Activated CD4-positive, alpha-beta T cell treated with anti-CD3 and anti-CD28 coated beads for 36 hours (primary cell): ENCODE data around the gene TMEM138. TPM values are rescaled to one million over a fixed set of nuclear protein-coding genes. Genes with fewer than 3 reads are reported as not detected.

Source experiments
- ATAC-seq: fragments of 200-7000 bp; cut with Tn5 transposase; one replicate; pipeline ENCODE4 v1.10.0; 2021; ENCODE audit warnings: mild to moderate bottlenecking, moderate library complexity
- CTCF ChIA-PET: fragments of 350-600 bp; sonication (Branson Sonifier 250); formaldehyde crosslinking; loops from one replicate; lab custom pipeline; 2021; ENCODE audit warnings: antibody characterized with exemption; lab: Charles Lee
- POLR2A ChIA-PET: fragments of 350-600 bp; sonication (Branson Sonifier 250); formaldehyde crosslinking; loops from one replicate; lab custom pipeline; 2021; ENCODE audit warnings: antibody characterized with exemption, inconsistent platforms; lab: Charles Lee
- DNase-seq: peaks from one replicate; pipeline ENCODE4 v3.0.0-alpha.2; 2020
- H3K27ac Mint-ChIP-seq: one replicate; pipeline ENCODE4 v1.8.0; 2021; ENCODE audit warnings: mixed read lengths
- H3K27me3 Mint-ChIP-seq: one replicate; pipeline ENCODE4 v1.8.0; 2021; ENCODE audit warnings: mixed read lengths
- H3K36me3 Mint-ChIP-seq: one replicate; pipeline ENCODE4 v1.8.0; 2021; ENCODE audit warnings: low read depth, mixed read lengths
- H3K4me1 Mint-ChIP-seq: one replicate; pipeline ENCODE4 v1.8.0; 2021; ENCODE audit warnings: mixed read lengths
- H3K4me3 Mint-ChIP-seq: one replicate; pipeline ENCODE4 v1.8.0; 2021; ENCODE audit warnings: mild to moderate bottlenecking, moderate library complexity, mixed read lengths
- H3K9me3 Mint-ChIP-seq: one replicate; pipeline ENCODE4 v1.8.0; 2021; ENCODE audit warnings: low read depth, mixed read lengths
- intact Hi-C, 2 experiments: fragments of 100-400 bp; cut with DNase I in 1 of 2; cut with micrococcal nuclease in 1 of 2; formaldehyde crosslinking; loops; one replicate each; pipeline versions ENCODE4 v1.14.2 to v1.15.1; 2022 to 2024; cut with DNase I, micrococcal nuclease
- total RNA-seq, 2 experiments: library from RNA; stranded (reverse); gene quantifications; one replicate each; pipeline ENCODE4 v1.2.3, GENCODE V29; 2021

TMEM138 gene
- total RNA-seq, 2 experiments from 2014 or later: 38.6 to 56.5 TPM

DNA sequence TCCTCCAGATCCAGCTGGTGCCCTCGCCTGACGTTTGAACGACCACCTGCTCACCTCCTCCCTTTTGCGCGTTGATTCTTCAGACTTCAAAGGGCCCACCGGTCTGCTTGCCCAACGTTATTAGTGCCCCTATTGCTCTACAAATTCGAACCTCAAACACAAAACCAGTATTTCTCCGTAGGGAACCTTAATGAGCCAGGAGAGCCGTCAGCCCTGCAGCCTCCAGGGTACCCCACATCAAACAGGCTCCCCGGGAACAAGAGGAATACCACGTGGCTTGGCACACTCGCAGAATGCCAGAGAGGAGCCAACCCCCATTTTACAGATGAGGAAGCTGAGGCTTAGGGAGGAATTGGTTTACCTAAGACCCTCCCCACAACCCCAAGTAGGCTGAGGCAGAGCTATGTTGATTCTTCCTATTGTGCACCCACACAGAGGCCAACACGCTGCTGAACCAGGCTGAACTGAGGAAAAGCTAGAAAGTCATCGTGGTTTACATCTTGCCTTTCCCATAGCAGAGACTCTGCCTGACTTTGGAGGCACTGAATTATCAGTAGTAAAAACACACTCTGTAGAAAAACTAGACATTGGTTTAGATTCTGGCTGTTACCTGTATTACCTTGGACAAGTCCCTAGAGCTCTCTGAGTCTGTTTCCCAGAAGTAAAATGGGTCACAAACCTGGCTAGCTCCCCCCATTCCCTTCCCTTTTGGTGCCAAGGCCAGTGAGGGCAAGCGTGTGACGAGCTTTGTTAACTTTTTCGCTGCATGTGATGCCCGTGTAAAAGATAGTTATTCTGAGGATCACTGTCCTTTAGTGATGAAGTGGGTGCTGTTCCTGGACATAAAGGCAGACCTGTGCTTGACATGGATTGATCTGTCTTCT is 28.4 kb upstream of the TMEM138 start:
- Mint-ChIP-seq H3K4me3 (peak overlapping the region; percentile 97), H3K4me1 (peaks cover 58% of the 10 kb centered on the region), H3K9me3 (no peaks in the 10 kb centered on the region), H3K27ac (peak overlapping the region; percentile 100), H3K27me3 (no peaks in the 10 kb centered on the region), H3K36me3 (peaks cover 46% of the 10 kb centered on the region)
- DNase-seq (peak; percentile 23), ATAC-seq (peak; percentile 1)
- ChIA-PET CTCF (interaction anchor here (0.6 to 7.4 kb wide), 16 partner anchors 14 to 502 kb away, joined by 3 to 185 read pairs (median 4); partner anchors contain the start of genes CPSF7, CYB561A3, SDHAF2 and TMEM138), POLR2A (interaction anchor here (0.5 to 2.4 kb wide), 9 partner anchors 25 to 1394 kb away, joined by 3 to 26 read pairs (median 3); partner anchors contain the start of genes CPSF7, CYB561A3, HNRNPUL2 and SDHAF2)
- intact Hi-C loops: loop anchor here (1.0 to 10.0 kb wide), 11 partner anchors 29 to 791 kb away; partner anchors contain the start of genes TMEM138 (in 2 of the 2), CCDC86 (in 1 of the 2), CPSF7 (in 1 of the 2) and INCENP (in 1 of the 2)

DNA sequence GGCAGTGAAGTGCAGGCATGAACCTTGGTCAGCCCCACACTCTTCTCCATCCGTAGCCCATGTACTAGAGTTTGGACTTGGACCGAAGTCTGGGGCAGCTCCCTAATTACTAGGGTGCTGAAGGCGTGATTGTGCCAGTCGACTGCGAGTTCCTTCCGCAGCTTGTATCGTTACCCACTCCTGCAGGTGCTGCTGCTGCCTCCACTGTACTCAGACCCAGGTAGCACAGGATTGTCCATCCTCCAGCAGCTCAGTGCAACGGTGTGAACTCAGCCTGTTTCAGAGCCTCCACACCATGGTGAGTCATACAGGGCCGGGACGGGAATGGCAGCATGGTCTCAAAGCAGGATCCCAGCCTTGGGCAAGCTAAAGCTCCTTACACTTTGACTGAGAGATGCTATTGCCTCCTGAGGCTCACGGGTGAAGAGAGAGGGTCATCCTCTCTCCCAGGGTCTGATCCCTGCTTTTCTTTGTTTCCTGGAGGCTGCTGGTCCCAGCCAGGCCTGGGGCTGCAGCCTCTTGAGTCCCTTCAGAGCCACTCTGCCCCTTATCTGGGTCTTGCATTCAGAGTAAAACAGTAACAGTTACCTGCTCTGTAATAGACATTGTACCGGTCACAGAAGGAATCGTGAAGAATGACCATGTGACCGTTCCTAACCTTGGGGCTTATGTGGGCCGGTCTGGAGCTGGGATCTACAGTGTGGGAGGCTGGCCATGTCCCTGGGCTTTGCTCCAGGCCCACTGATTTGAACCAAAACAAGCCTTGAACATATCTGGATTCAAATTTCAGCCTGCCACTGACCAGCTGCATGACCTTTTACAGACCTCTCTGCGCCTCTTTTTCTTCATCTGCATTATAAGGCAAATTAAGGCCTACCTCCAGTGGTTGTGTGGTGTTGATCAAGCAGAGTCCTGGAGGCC is 27.5 kb upstream of the TMEM138 start:
- H3K36me3 Mint-ChIP-seq: peaks cover 43% of the 10 kb centered on the region
- intact Hi-C loops: loop anchor here in 1 of 2 experiments (5.0 to 10.0 kb wide), 3 partner anchors 248 to 790 kb away; partner anchors contain the start of genes INCENP and SYT7
- peak overlapping the region; percentile 100 for H3K27ac Mint-ChIP-seq
- H3K4me1 Mint-ChIP-seq: peaks cover 51% of the 10 kb centered on the region
- ChIA-PET POLR2A (interaction anchor here (0.5 to 2.4 kb wide), 8 partner anchors 23 to 1393 kb away, joined by 3 to 26 read pairs (median 3); partner anchors contain the start of genes CPSF7, CYB561A3, HNRNPUL2 and SDHAF2), CTCF (interaction anchor here (0.6 to 7.4 kb wide), 13 partner anchors 13 to 101 kb away, joined by 3 to 185 read pairs (median 10); partner anchors contain the start of genes CPSF7, CYB561A3, SDHAF2 and TMEM138)
- no peaks in the 10 kb centered on the region for H3K9me3 Mint-ChIP-seq
- peak overlapping the region; percentile 97 for H3K4me3 Mint-ChIP-seq
- ATAC-seq (no peak), DNase-seq (peak; percentile 24)
- H3K27me3 Mint-ChIP-seq: no peaks in the 10 kb centered on the region

DNA sequence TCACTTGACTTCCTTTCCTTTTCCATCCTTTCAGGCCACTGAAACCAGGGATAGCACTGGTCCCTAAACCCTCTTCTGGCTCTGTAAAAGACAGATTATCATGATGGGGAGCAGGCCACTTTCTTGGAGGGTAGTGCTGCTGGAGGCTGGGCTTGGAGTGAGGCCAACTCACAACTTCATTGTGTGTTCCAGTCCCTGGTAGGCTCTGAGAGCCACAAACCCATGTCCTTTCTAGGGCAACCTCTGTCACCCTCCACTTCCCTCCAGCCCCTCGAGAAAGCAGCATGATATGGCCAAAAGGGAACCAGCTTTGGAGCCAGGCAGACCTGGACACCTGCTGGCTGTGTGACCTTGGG is 26.8 kb upstream of the TMEM138 start:
- Mint-ChIP-seq H3K27me3 (no peaks in the 10 kb centered on the region), H3K4me3 (no peak overlapping the region), H3K4me1 (peaks cover 45% of the 10 kb centered on the region), H3K9me3 (no peaks in the 10 kb centered on the region), H3K36me3 (peaks cover 38% of the 10 kb centered on the region), H3K27ac (peak overlapping the region; percentile 55)
- POLR2A ChIA-PET: interaction anchor here (0.6 to 1.5 kb wide), 3 partner anchors 8 to 27 kb away, joined by 3 to 15 read pairs (median 3); partner anchors contain the start of genes CYB561A3 and TMEM138
- intact Hi-C loops: loop anchor here in 1 of 2 experiments (5.0 to 10.0 kb wide), 2 partner anchors 302 to 789 kb away; partner anchors contain the start of gene INCENP
- CTCF ChIA-PET: interaction anchor here (0.6 to 7.4 kb wide), 19 partner anchors 8 to 111 kb away, joined by 3 to 185 read pairs (median 17); partner anchors contain the start of genes CPSF7, CYB561A3, SDHAF2 and TMEM138
- DNase-seq: no peak
- no peak for ATAC-seq

DNA sequence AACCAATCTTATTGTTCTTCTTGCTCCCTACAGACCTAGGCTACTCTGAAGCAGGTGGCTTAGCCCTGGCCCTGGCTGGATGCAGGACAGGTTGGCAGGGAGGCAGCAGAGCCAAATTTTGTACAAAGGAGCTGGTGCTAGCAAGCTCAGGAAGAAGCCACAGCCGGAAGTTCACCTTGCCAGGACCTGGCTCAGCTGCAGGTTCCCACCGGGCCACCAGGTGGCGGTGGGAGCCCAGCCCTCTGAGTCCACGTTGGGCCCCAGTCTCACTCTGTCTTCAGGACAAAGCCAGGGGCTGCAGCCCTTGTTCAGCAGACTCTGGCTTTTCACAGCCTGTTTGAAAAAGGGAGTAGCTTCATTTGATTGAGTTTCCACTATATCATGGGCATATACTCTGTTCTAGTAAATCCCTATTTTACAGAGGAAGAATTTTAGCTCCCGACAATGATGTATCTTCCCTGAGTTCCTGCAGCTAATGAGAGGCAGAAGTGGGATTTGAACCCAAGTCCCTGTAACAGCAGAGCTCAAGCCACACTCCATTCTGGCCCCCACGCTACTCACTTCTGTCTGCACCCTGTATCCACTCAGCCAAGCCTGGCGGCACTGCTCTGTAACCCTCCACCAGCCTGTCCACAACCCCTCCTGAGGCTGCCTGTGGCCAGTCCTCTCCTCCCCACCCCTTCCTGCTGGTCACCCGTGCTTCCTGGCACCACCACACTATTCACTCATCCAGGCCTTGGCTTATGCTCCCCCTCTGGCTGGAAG is 25.8 kb upstream of the TMEM138 start:
- ChIA-PET POLR2A (interaction anchor here (0.6 to 1.3 kb wide), 6 partner anchors 14 to 73 kb away, joined by 3 to 15 read pairs (median 5); partner anchors contain the start of genes CYB561A3, TMEM138 and TMEM216), CTCF (interaction anchor here (0.6 to 7.4 kb wide), 37 partner anchors 9 to 1723 kb away, joined by 3 to 185 read pairs (median 6); partner anchors contain the start of genes CPSF7, CYB561A3, SDHAF2 and TMEM138)
- Mint-ChIP-seq H3K27me3 (no peaks in the 10 kb centered on the region), H3K27ac (peak overlapping the region; percentile 86), H3K4me1 (peaks cover 37% of the 10 kb centered on the region), H3K9me3 (no peaks in the 10 kb centered on the region), H3K4me3 (no peak overlapping the region), H3K36me3 (peaks cover 33% of the 10 kb centered on the region)
- ATAC-seq: peak; percentile 68
- intact Hi-C loops: loop anchor here (1.0 to 10.0 kb wide), 7 partner anchors 25 to 788 kb away; partner anchors contain the start of genes CPSF7 (in 1 of the 2), CYB561A3 (in 1 of the 2), INCENP (in 1 of the 2) and TMEM216 (in 1 of the 2)
- DNase-seq: peak; percentile 90

DNA sequence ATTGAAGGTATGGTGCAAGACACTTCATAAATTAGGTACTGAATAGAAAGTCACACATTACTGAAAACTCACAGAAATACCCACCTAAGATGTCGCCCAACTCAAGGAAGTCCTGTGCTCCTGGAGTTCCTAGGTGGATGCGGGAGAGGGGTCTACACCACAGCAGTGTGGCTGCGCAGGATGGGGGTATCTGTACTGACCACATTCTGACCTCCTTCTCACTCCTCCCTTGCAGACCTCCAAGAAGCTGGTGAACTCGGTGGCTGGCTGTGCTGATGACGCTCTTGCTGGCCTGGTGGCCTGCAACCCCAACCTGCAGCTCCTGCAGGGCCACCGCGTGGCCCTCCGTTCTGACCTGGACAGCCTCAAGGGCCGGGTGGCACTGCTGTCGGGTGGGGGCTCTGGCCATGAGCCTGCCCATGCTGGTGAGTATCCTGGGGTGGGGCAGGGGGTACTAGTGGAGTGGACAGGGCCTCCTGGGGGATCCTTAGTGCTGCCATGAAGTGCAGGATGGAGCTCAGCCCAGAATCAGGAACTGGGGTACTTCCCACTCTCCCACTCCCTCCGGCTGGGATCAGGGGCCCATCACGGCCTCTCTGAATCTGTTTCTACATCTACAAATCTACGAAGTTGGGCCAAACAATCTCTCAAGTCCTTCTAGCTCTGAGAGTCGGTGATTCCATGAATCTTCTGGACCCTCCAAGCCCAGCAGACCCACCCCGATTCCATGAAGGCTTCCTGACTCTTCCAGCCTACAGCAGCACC is 24.3 kb upstream of the TMEM138 start:
- POLR2A ChIA-PET: no interaction called here
- peaks cover 27% of the 10 kb centered on the region for H3K4me1 Mint-ChIP-seq
- no peak overlapping the region for H3K27ac Mint-ChIP-seq
- CTCF ChIA-PET: interaction anchor here (2.4 to 7.4 kb wide), 2 partner anchors 30 to 46 kb away, joined by 28 to 185 read pairs; no protein-coding TSS in a partner anchor
- DNase-seq: no peak
- intact Hi-C loops: loop anchor here (2.0 to 10.0 kb wide), 4 partner anchors 55 to 787 kb away; partner anchors contain the start of genes CPSF7 (in 1 of the 2), INCENP (in 1 of the 2) and TMEM216 (in 1 of the 2)
- no peak for ATAC-seq
- no peaks in the 10 kb centered on the region for H3K27me3 Mint-ChIP-seq
- H3K9me3 Mint-ChIP-seq: no peaks in the 10 kb centered on the region
- H3K36me3 Mint-ChIP-seq: peaks cover 27% of the 10 kb centered on the region
- H3K4me3 Mint-ChIP-seq: no peak overlapping the region

DNA sequence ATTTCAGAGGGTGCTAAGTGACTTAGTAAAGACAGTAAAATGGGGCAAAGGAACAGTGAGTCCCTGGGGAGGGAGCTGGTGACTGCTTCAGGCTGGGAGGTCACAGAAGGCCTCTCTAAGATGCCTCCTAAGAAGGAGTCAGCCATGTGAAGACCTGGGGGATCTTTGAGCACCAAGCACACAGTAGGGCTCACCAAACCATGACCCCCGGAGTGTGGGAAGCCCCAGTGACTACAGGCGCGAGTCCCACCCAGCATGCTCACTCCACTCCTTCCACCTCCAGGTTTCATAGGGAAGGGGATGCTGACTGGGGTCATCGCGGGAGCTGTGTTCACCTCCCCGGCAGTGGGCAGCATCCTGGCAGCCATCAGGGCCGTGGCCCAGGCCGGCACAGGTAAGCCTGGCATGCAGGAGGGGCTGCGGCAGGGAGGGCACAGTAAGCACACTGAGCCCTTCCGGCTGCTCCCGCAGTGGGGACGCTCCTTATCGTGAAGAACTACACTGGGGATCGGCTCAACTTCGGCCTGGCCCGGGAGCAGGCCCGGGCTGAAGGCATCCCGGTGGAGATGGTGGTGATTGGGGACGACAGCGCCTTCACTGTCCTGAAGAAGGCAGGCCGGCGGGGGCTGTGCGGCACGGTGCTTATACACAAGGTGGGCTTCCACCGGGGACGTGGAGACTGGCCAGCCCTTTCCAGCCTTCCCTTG is 23.2 kb upstream of the TMEM138 start:
- Mint-ChIP-seq H3K36me3 (peaks cover 22% of the 10 kb centered on the region), H3K4me3 (no peak overlapping the region), H3K9me3 (no peaks in the 10 kb centered on the region), H3K27ac (no peak overlapping the region), H3K27me3 (no peaks in the 10 kb centered on the region), H3K4me1 (peaks cover 24% of the 10 kb centered on the region)
- intact Hi-C loops: loop anchor here in 1 of 2 experiments (5.0 to 10.0 kb wide), 2 partner anchors 298 to 786 kb away; partner anchors contain the start of gene INCENP
- DNase-seq: no peak
- no peak for ATAC-seq
- ChIA-PET POLR2A (no interaction called here), CTCF (interaction anchor here (0.6 to 7.4 kb wide), 2 partner anchors 45 to 1567 kb away, joined by 3 to 185 read pairs; no protein-coding TSS in a partner anchor)

DNA sequence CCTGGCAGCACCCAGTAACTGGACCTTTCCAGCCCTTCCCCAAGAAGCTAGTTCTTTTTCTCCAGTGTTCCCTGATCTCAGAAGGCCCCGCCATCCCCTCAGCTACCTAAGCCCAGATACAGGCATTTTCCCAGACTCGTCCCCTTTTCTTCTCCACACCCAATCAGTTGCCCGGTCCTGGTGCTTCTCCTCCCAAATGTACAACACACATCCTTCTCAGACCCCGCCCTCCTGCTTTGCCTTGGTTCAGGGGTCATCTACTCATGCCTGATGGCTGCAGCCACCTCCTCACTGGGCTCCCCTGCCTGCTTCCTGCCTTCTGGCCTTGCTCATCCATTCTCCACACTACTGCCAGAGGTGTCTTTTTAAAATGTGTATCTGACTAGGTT is 22.7 kb upstream of the TMEM138 start:
- CTCF ChIA-PET: interaction anchor here (0.6 to 7.4 kb wide), 2 partner anchors 44 to 1566 kb away, joined by 3 to 185 read pairs; no protein-coding TSS in a partner anchor
- ATAC-seq (no peak), DNase-seq (no peak)
- POLR2A ChIA-PET: no interaction called here
- Mint-ChIP-seq H3K9me3 (no peaks in the 10 kb centered on the region), H3K4me1 (peaks cover 18% of the 10 kb centered on the region), H3K27me3 (no peaks in the 10 kb centered on the region), H3K27ac (no peak overlapping the region), H3K36me3 (peaks cover 19% of the 10 kb centered on the region), H3K4me3 (no peak overlapping the region)
- intact Hi-C loops: loop anchor here in 1 of 2 experiments (5.0 to 10.0 kb wide), 2 partner anchors 298 to 785 kb away; partner anchors contain the start of gene INCENP

DNA sequence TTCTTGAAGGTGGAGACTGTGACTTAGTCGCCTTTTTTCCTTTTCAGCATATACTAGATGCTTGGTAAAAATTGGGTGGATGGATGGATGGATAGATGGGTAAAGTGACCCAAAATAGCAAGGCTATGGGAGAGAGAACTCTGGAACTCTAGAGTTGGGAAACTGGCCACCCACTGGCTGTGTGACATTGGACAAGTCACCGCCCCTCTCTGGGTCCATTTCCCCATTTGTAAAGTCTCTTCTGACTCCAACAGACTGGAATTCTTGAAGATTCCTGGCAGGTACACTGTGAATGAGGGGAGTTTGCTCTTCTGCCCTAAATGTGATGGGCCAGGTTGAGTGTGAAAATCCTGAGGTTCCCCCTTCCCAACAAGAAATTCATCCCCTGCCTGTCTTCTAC is 21.2 kb upstream of the TMEM138 start:
- Mint-ChIP-seq H3K4me3 (no peak overlapping the region), H3K27ac (no peak overlapping the region), H3K4me1 (peaks cover 9% of the 10 kb centered on the region), H3K36me3 (peaks cover 23% of the 10 kb centered on the region), H3K9me3 (no peaks in the 10 kb centered on the region), H3K27me3 (no peaks in the 10 kb centered on the region)
- no peak for ATAC-seq
- POLR2A ChIA-PET: no interaction called here
- no peak for DNase-seq
- CTCF ChIA-PET: interaction anchor here (0.7 to 1.6 kb wide), 2 partner anchors 9 to 45 kb away, joined by 3 to 4 read pairs; no protein-coding TSS in a partner anchor
- intact Hi-C loops: no loop called here
